ENCODE data around the gene FMN2.
"Not testable (repeated sequence)": the region's sequence is repeated elsewhere in the genome, so short reads cannot be mapped to it uniquely, and the experiment has no call there.

Gene FMN2

GRCh38 chr1:240138867-240139266 is 47.2 kb downstream of the FMN2 start:
- no peak for DNase-seq (ENCODE audit: low read depth)

- DNase-seq (ENCODE audit: low read depth), result no peak
Observed at GRCh38 chr1:240139511-240139910, 47.8 kb downstream of the FMN2 start.

- no peak for DNase-seq (ENCODE audit: low read depth)
Observed at GRCh38 chr1:240145120-240145519, 53.4 kb downstream of the FMN2 start.

GRCh38 chr1:240148333-240148732 is 56.6 kb downstream of the FMN2 start:
- no peak for DNase-seq (ENCODE audit: low read depth)

- DNase-seq (ENCODE audit: low read depth), result peak; percentile 41
Observed at GRCh38 chr1:240149484-240150094, 57.9 kb downstream of the FMN2 start.

GRCh38 chr1:240151136-240151735 is 59.6 kb downstream of the FMN2 start:
- no peak for DNase-seq (ENCODE audit: low read depth)

- DNase-seq (ENCODE audit: low read depth), result peak; percentile 50
Observed at GRCh38 chr1:240152611-240153297, 61.1 kb downstream of the FMN2 start.

- DNase-seq (ENCODE audit: low read depth), result no peak
Observed at GRCh38 chr1:240155605-240156004, 63.9 kb downstream of the FMN2 start.

- DNase-seq (ENCODE audit: low read depth), result no peak
Observed at GRCh38 chr1:240164742-240165141, 73.1 kb downstream of the FMN2 start.

GRCh38 chr1:240169188-240169587 is 77.5 kb downstream of the FMN2 start:
- DNase-seq (ENCODE audit: low read depth), result peak; percentile 56

GRCh38 chr1:240170266-240170665 is 78.6 kb downstream of the FMN2 start:
- no peak for DNase-seq (ENCODE audit: low read depth)

GRCh38 chr1:240170806-240171205 is 79.1 kb downstream of the FMN2 start:
- no peak for DNase-seq (ENCODE audit: low read depth)

- DNase-seq (ENCODE audit: low read depth), result no peak
Observed at GRCh38 chr1:240171907-240172306, 80.2 kb downstream of the FMN2 start.

GRCh38 chr1:240173836-240174235 is 82.2 kb downstream of the FMN2 start:
- no peak for DNase-seq (ENCODE audit: low read depth)

GRCh38 chr1:240174734-240175133 is 83.1 kb downstream of the FMN2 start:
- peak; percentile 67 for DNase-seq (ENCODE audit: low read depth)

GRCh38 chr1:240178366-240178765 is 86.7 kb downstream of the FMN2 start:
- DNase-seq (ENCODE audit: low read depth), result no peak

GRCh38 chr1:240184682-240185081 is 93.0 kb downstream of the FMN2 start:
- not testable (repeated sequence) for DNase-seq (ENCODE audit: low read depth)

- no peak for DNase-seq (ENCODE audit: low read depth)
Observed at GRCh38 chr1:240188139-240188538, 96.5 kb downstream of the FMN2 start.

GRCh38 chr1:240189386-240189989 is 97.8 kb downstream of the FMN2 start:
- peak; percentile 31 for DNase-seq (ENCODE audit: low read depth)

GRCh38 chr1:240190881-240191401 is 99.3 kb downstream of the FMN2 start:
- peak; percentile 98 for DNase-seq (ENCODE audit: low read depth)

GRCh38 chr1:240192851-240193250 is 101.2 kb downstream of the FMN2 start:
- DNase-seq (ENCODE audit: low read depth), result no peak

GRCh38 chr1:240193679-240194078 is 102.0 kb downstream of the FMN2 start:
- DNase-seq (ENCODE audit: low read depth), result peak; percentile 27

GRCh38 chr1:240194120-240194519 is 102.4 kb downstream of the FMN2 start:
- DNase-seq (ENCODE audit: low read depth), result peak; percentile 12

Data from iris pigment epithelial cell (primary cell).